ENCODE data around the gene B4GALT7. TPM values are rescaled to one million over a fixed set of nuclear protein-coding genes. Genes with fewer than 3 reads are reported as not detected.

The B4GALT7 gene
- total RNA-seq, 4 donors from 2014 or later = 13.9 to 19.4 (median 17.4) TPM

GRCh38 chr5:177602458-177602830, 2.5 kb downstream of the B4GALT7 start:
- WGBS = 80% methylated on average over 4 of the region's 4 CpGs
- TF ChIP-seq EP300 (IDR thresholded peaks at IDR 0.05) = no peak
- no peak for TF ChIP-seq CTCF (IDR thresholded peaks at IDR 0.05)
- DNase-seq (ENCODE audit: low spot score in 2 of 2) = no peak
- Histone ChIP-seq H3K4me3 (no peak overlapping the region), H3K4me1 (peaks cover 38% of the 10 kb centered on the region), H3K36me3 (peaks cover 19% of the 10 kb centered on the region), H3K27me3 (no peaks in the 10 kb centered on the region), H3K27ac (no peak overlapping the region), H3K9me3 (no peaks in the 10 kb centered on the region)

DNA sequence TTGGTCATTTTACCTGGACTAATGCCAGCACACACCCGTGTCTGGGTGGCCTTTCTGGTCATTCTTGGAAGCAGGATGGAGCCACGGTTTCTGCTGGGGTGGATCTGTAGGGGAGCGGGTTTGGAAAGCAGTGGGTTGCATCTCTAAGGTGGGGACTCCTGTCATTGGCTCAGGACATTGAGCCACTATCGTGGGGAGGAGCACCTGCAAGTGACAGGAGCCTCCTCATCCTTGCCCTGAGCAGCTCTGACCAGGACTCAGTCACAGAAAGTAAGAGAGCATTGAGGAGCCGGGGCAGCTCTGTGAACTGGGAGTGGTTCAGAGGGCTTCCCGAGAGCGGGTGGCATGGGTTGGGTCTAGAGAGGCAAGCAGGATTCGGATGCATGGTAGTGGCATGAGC, 3.7 kb downstream of the B4GALT7 start:
- no peak for DNase-seq (ENCODE audit: low spot score in 2 of 2)
- Histone ChIP-seq H3K9me3 (no peaks in the 10 kb centered on the region), H3K4me3 (no peak overlapping the region), H3K27me3 (no peaks in the 10 kb centered on the region), H3K27ac (no peak overlapping the region), H3K4me1 (peaks cover 40% of the 10 kb centered on the region), H3K36me3 (peaks cover 19% of the 10 kb centered on the region)
- no peak for TF ChIP-seq POLR2A (IDR thresholded peaks at IDR 0.05)
- TF ChIP-seq EP300 (IDR thresholded peaks at IDR 0.05) = no peak
- no peak for TF ChIP-seq CTCF (IDR thresholded peaks at IDR 0.05)
- TF ChIP-seq POLR2AphosphoS5 (IDR thresholded peaks at IDR 0.05) = no peak
- 84% methylated on average over 8 of the region's 8 CpGs for WGBS

GRCh38 chr5:177604116-177604521, 4.2 kb downstream of the B4GALT7 start:
- peaks cover 19% of the 10 kb centered on the region for H3K36me3 ChIP-seq
- no peak overlapping the region for H3K4me3 ChIP-seq
- no peak overlapping the region for H3K27ac ChIP-seq
- no peak for DNase-seq (ENCODE audit: low spot score in 2 of 2)
- no peaks in the 10 kb centered on the region for H3K9me3 ChIP-seq
- WGBS = 92% methylated on average over 25 of the region's 27 CpGs
- no peaks in the 10 kb centered on the region for H3K27me3 ChIP-seq
- peaks cover 35% of the 10 kb centered on the region for H3K4me1 ChIP-seq
- TF ChIP-seq POLR2AphosphoS5 (IDR thresholded peaks at IDR 0.05) = no peak
- TF ChIP-seq POLR2A (IDR thresholded peaks at IDR 0.05) = no peak
- no peak for TF ChIP-seq CTCF (IDR thresholded peaks at IDR 0.05)
- no peak for TF ChIP-seq EP300 (IDR thresholded peaks at IDR 0.05)

GRCh38 chr5:177604656-177605055, 4.7 kb downstream of the B4GALT7 start:
- H3K9me3 ChIP-seq = no peaks in the 10 kb centered on the region
- TF ChIP-seq POLR2A (IDR thresholded peaks at IDR 0.05) = no peak
- no peak for TF ChIP-seq CTCF (IDR thresholded peaks at IDR 0.05)
- no peak for TF ChIP-seq EP300 (IDR thresholded peaks at IDR 0.05)
- no peak for TF ChIP-seq POLR2AphosphoS5 (IDR thresholded peaks at IDR 0.05)
- 78% methylated on average over 5 of the region's 5 CpGs for WGBS
- no peaks in the 10 kb centered on the region for H3K27me3 ChIP-seq
- no peak overlapping the region for H3K4me3 ChIP-seq
- DNase-seq (ENCODE audit: low spot score in 2 of 2) = no peak
- peaks cover 31% of the 10 kb centered on the region for H3K4me1 ChIP-seq
- H3K27ac ChIP-seq = no peak overlapping the region
- peaks cover 21% of the 10 kb centered on the region for H3K36me3 ChIP-seq

- WGBS = 89% methylated on average over 5 of the region's 5 CpGs
- Histone ChIP-seq H3K36me3 (peaks cover 25% of the 10 kb centered on the region), H3K9me3 (no peaks in the 10 kb centered on the region), H3K27ac (no peak overlapping the region), H3K4me1 (peaks cover 35% of the 10 kb centered on the region), H3K27me3 (no peaks in the 10 kb centered on the region), H3K4me3 (no peak overlapping the region)
- DNase-seq (ENCODE audit: low spot score in 2 of 2) = no peak
- no peak for TF ChIP-seq EP300 (IDR thresholded peaks at IDR 0.05)
- TF ChIP-seq POLR2AphosphoS5 (IDR thresholded peaks at IDR 0.05) = no peak
- no peak for TF ChIP-seq CTCF (IDR thresholded peaks at IDR 0.05)
- no peak for TF ChIP-seq POLR2A (IDR thresholded peaks at IDR 0.05)
Measured at GRCh38 chr5:177605078-177605477, 5.1 kb downstream of the B4GALT7 start.
